SK-N-SH (cell line): ENCODE results near the gene MSL3B.

Source experiments
- CTCF ChIA-PET: fragments of 300-600, 350-600 bp; formaldehyde crosslinking; extraction: SDS; loops from one replicate; lab custom pipeline; 2021; lab: Yijun Ruan, JAX
- POLR2A ChIA-PET: fragments of 350-600 bp; sonication (Branson Sonifier 250); formaldehyde crosslinking; extraction: SDS; loops from one replicate; lab custom pipeline; 2020; ENCODE audit warnings: antibody characterized with exemption, inconsistent platforms; lab: Yijun Ruan, JAX
- DNase-seq: peaks from one replicate; pipeline ENCODE4 v3.0.0; 2012
- H2AFZ ChIP-seq: fragments of 200-600 bp; sonication (generic); 2 replicates; pipeline ENCODE4 v1.8.1; 2016; ENCODE audit warnings: antibody characterized with exemption, mild to moderate bottlenecking, low read depth
- H3F3A ChIP-seq: fragments of 200-600 bp; sonication (generic); replicated peaks from 2 replicates; pipeline ENCODE3; 2016; ENCODE audit warnings: antibody characterized with exemption, mild to moderate bottlenecking; ENCODE audit not compliant: insufficient read depth
- H3K27ac ChIP-seq, 2 experiments: fragments of 200-500 bp in 1 of 2; fragments of 200-600 bp in 1 of 2; sonication (Bioruptor generic) in 1 of 2; sonication (generic), shearing (Covaris generic) in 1 of 2; 2 replicates each; pipeline versions ENCODE4 v1.5.1 to v1.6.1; 2014 to 2016; ENCODE audit warnings: low read depth in 2 of 2, inconsistent platforms in 1 of 2, low read length in 1 of 2, mild to moderate bottlenecking in 1 of 2, mixed read lengths in 1 of 2
- H3K27me3 ChIP-seq: fragments of 200-600 bp; sonication (generic), shearing (Covaris generic); 2 replicates; pipeline ENCODE4 v1.6.1; 2016; ENCODE audit warnings: mixed run types; ENCODE audit not compliant: insufficient read depth
- H3K36me3 ChIP-seq, 2 experiments: fragments of 200-500 bp in 1 of 2; fragments of 200-600 bp in 1 of 2; sonication (Bioruptor generic) in 1 of 2; sonication (generic) in 1 of 2; replicated peaks in 1 of 2; 2 replicates each; pipeline versions ENCODE3 to v1.5.1; 2014 to 2016; ENCODE audit warnings: low read length in 1 of 2, mild to moderate bottlenecking in 1 of 2; ENCODE audit not compliant: insufficient read depth in 2 of 2, control insufficient read depth in 1 of 2
- H3K4me1 ChIP-seq, 2 experiments: fragments of 200-500 bp in 1 of 2; fragments of 200-600 bp in 1 of 2; sonication (Bioruptor generic) in 1 of 2; sonication (generic), shearing (Covaris generic) in 1 of 2; 2 replicates each; pipeline versions ENCODE4 v1.5.1 to v1.6.1; 2014 to 2016; ENCODE audit warnings: low read depth in 1 of 2, low read length in 1 of 2, mixed run types in 1 of 2; ENCODE audit not compliant: insufficient read depth in 2 of 2, control insufficient read depth in 1 of 2
- H3K4me2 ChIP-seq: fragments of 200-600 bp; sonication (generic), shearing (Covaris generic); 2 replicates; pipeline ENCODE4 v1.6.1; 2017; ENCODE audit warnings: mixed run types
- H3K4me3 ChIP-seq, 2 experiments: fragments of 200-500 bp in 1 of 2; fragments of 200-600 bp in 1 of 2; sonication (Bioruptor generic) in 1 of 2; sonication (generic), shearing (Covaris generic) in 1 of 2; 2 replicates each; pipeline versions ENCODE4 v1.5.1 to v1.8.1; 2014 to 2016; ENCODE audit warnings: low read depth in 2 of 2, inconsistent platforms in 1 of 2, low read length in 1 of 2, mild to moderate bottlenecking in 1 of 2, mixed read lengths in 1 of 2, moderate library complexity in 1 of 2
- H3K79me2 ChIP-seq: fragments of 200-600 bp; sonication (generic); 2 replicates; pipeline ENCODE4 v1.8.1; 2017; ENCODE audit warnings: mild to moderate bottlenecking; ENCODE audit not compliant: insufficient read depth
- H3K9ac ChIP-seq: fragments of 200-600 bp; sonication (generic); 2 replicates; pipeline ENCODE4 v1.6.1; 2017; ENCODE audit warnings: mixed run types
- H3K9me2 ChIP-seq: fragments of 200-600 bp; sonication (generic); 2 replicates; pipeline ENCODE4 v1.6.1; 2017; ENCODE audit warnings: mixed run types
- H3K9me3 ChIP-seq: fragments of 200-600 bp; sonication (generic); 2 replicates; pipeline ENCODE4 v1.6.1; 2017; ENCODE audit warnings: mixed run types, mild to moderate bottlenecking, moderate library complexity
- H4K20me1 ChIP-seq: fragments of 200-600 bp; sonication (generic); 2 replicates; pipeline ENCODE4 v1.6.1; 2017; ENCODE audit warnings: mild to moderate bottlenecking, mixed run types; ENCODE audit not compliant: insufficient read depth
- EP300 ChIP-seq, 2 experiments: IDR thresholded peaks; 2 replicates each; pipeline versions ENCODE4 v1.4.0 to v1.6.1; 2012; ENCODE audit warnings: borderline replicate concordance in 1 of 2, low read depth in 1 of 2, low read length in 1 of 2
- EZH2phosphoT487 ChIP-seq: fragments of 200-600 bp; sonication (generic); IDR thresholded peaks from 2 replicates; pipeline ENCODE4 v1.6.1; 2017; ENCODE audit warnings: low read depth, mixed run types, mild to moderate bottlenecking, antibody characterized with exemption, moderate library complexity, borderline replicate concordance
- FOXJ3 ChIP-seq: sonication (generic); formaldehyde crosslinking; IDR thresholded peaks from 2 replicates; pipeline ENCODE4 v1.5.1; 2020; ENCODE audit warnings: mild to moderate bottlenecking, missing genetic modification reagents
- FOXM1 ChIP-seq: IDR thresholded peaks from 2 replicates; pipeline ENCODE4 v1.4.0; 2012; ENCODE audit warnings: low read depth, mild to moderate bottlenecking
- GABPA ChIP-seq: IDR thresholded peaks from 2 replicates; pipeline ENCODE4 v1.4.0; 2012; ENCODE audit warnings: low read depth, mild to moderate bottlenecking
- GATA2 ChIP-seq: sonication (generic); formaldehyde crosslinking; IDR thresholded peaks from 2 replicates; pipeline ENCODE4 v1.5.0; 2020; ENCODE audit warnings: mild to moderate bottlenecking, missing genetic modification reagents
- MAX ChIP-seq: IDR thresholded peaks from 2 replicates; pipeline ENCODE4 v1.4.0; 2012; ENCODE audit warnings: low read depth
- MEF2A ChIP-seq: IDR thresholded peaks from 2 replicates; pipeline ENCODE4 v1.4.0; 2012; ENCODE audit warnings: low read depth, borderline replicate concordance
- MXI1 ChIP-seq: IDR thresholded peaks from 2 replicates; pipeline ENCODE4 v1.6.1; 2012; ENCODE audit warnings: mild to moderate bottlenecking, low read depth, low read length, improper control_type of control experiment
- POLR2AphosphoS5 ChIP-seq: IDR thresholded peaks from 2 replicates; pipeline ENCODE4 v1.6.1; 2012; ENCODE audit warnings: low read depth, low read length
- RAD21 ChIP-seq: IDR thresholded peaks from 2 replicates; pipeline ENCODE4 v1.6.1; 2012; ENCODE audit warnings: mild to moderate bottlenecking, low read length
- RCOR1 ChIP-seq: fragments of 150-350 bp; IDR thresholded peaks from 2 replicates; pipeline ENCODE4 v1.6.1; 2017; ENCODE audit warnings: antibody characterized with exemption, low read length
- REST ChIP-seq: IDR thresholded peaks from 2 replicates; pipeline ENCODE4 v1.6.1; 2012; ENCODE audit warnings: mild to moderate bottlenecking, low read depth, low read length, moderate library complexity
- RFX5 ChIP-seq: IDR thresholded peaks from 2 replicates; pipeline ENCODE4 v1.6.1; 2012; ENCODE audit warnings: mild to moderate bottlenecking, improper control_type of control experiment, low read length
- SMC3 ChIP-seq: IDR thresholded peaks from 2 replicates; pipeline ENCODE4 v1.6.1; 2012; ENCODE audit warnings: low read depth, low read length, improper control_type of control experiment
- TCF12 ChIP-seq: IDR thresholded peaks from 2 replicates; pipeline ENCODE4 v1.4.0; 2012
- TEAD4 ChIP-seq: IDR thresholded peaks from 2 replicates; pipeline ENCODE4 v1.4.0; 2012; ENCODE audit warnings: mild to moderate bottlenecking, borderline replicate concordance; ENCODE audit not compliant: insufficient read depth
- USF2 ChIP-seq: fragments of 150-350 bp; IDR thresholded peaks from 2 replicates; pipeline ENCODE4 v1.6.1; 2017; ENCODE audit warnings: antibody characterized with exemption, low read length, low read depth, borderline replicate concordance
- YY1 ChIP-seq: IDR thresholded peaks from 2 replicates; pipeline ENCODE4 v1.4.0; 2012; ENCODE audit warnings: low read depth, mild to moderate bottlenecking
- WGBS: methylation state at CpG from one replicate; pipeline ENCODE4 v1.1.6; 2017; ENCODE audit warnings: low lambda C conversion rate; 5-methylcytosine and 5-hydroxymethylcytosine counted together

MSL3B gene

GRCh38 chr2:233901884-233902283, 33.7 kb upstream of the MSL3B start:
- POLR2A ChIA-PET: no interaction called here
- no peak for DNase-seq
- H2AFZ ChIP-seq: no peak overlapping the region
- no peaks in the 10 kb centered on the region for H3K79me2 ChIP-seq
- no peaks in the 10 kb centered on the region for H3K36me3 ChIP-seq
- no peaks in the 10 kb centered on the region for H3K9me3 ChIP-seq
- no peaks in the 10 kb centered on the region for H3K9me2 ChIP-seq
- no peaks in the 10 kb centered on the region for H4K20me1 ChIP-seq
- H3K4me2 ChIP-seq: no peak overlapping the region
- H3K27ac ChIP-seq: no peak overlapping the region
- no peaks in the 10 kb centered on the region for H3F3A ChIP-seq
- no peak overlapping the region for H3K4me3 ChIP-seq
- no peaks in the 10 kb centered on the region for H3K4me1 ChIP-seq
- TF ChIP-seq FOXM1 (no peak), REST (no peak), SMC3 (no peak), EZH2phosphoT487 (no peak), TEAD4 (no peak), YY1 (no peak), MXI1 (no peak), MAX (no peak), EP300 (IDR thresholded peaks at IDR 0.05; ENCODE audit: borderline replicate concordance in 1 of 2, low read depth in 1 of 2, low read length in 1 of 2) (no peak), TCF12 (no peak), GATA2 (CRISPR knock-in tag) (no peak), MEF2A (no peak), RCOR1 (no peak), USF2 (no peak)
- TF ChIP-seq, all 33 proteins: peak for 0
- Histone ChIP-seq H3K9ac (no peak overlapping the region), H3K27me3 (no peaks in the 10 kb centered on the region; the same call in 1 of the 2 replicates)
- 66% methylated on average over 4 of the region's 4 CpGs for WGBS
- CTCF ChIA-PET: interaction anchor here (1.3 kb wide), 1 partner anchor 18 kb away, joined by 3 read pairs; no protein-coding TSS in a partner anchor

GRCh38 chr2:233901367-233901766, 33.2 kb upstream of the MSL3B start:
- H3K27ac ChIP-seq: no peak overlapping the region
- ChIA-PET CTCF (interaction anchor here (1.3 kb wide), 1 partner anchor 19 kb away, joined by 3 read pairs; no protein-coding TSS in a partner anchor), POLR2A (no interaction called here)
- H2AFZ ChIP-seq: no peak overlapping the region
- H3K9me3 ChIP-seq: no peaks in the 10 kb centered on the region
- H3K36me3 ChIP-seq: no peaks in the 10 kb centered on the region
- H3K4me2 ChIP-seq: no peak overlapping the region
- no peak overlapping the region for H3K4me3 ChIP-seq
- TF ChIP-seq FOXM1: no peak
- TF ChIP-seq YY1: no peak
- TF ChIP-seq EP300 (IDR thresholded peaks at IDR 0.05; ENCODE audit: borderline replicate concordance in 1 of 2, low read depth in 1 of 2, low read length in 1 of 2): no peak
- TF ChIP-seq RCOR1: no peak
- TF ChIP-seq RAD21: no peak
- TF ChIP-seq SMC3: no peak
- TF ChIP-seq USF2: no peak
- TF ChIP-seq TCF12: no peak
- no peak for TF ChIP-seq FOXJ3 (CRISPR knock-in tag)
- no peak for TF ChIP-seq GABPA
- no peak for TF ChIP-seq MAX
- no peak for TF ChIP-seq POLR2AphosphoS5
- no peak for TF ChIP-seq RFX5
- H3F3A ChIP-seq: no peaks in the 10 kb centered on the region
- WGBS: 29% methylated on average over 4 of the region's 4 CpGs
- no peaks in the 10 kb centered on the region for H3K4me1 ChIP-seq
- H3K9me2 ChIP-seq: no peaks in the 10 kb centered on the region
- no peaks in the 10 kb centered on the region; the same call in 1 of the 2 replicates for H3K27me3 ChIP-seq
- DNase-seq: no peak
- no peaks in the 10 kb centered on the region for H4K20me1 ChIP-seq
- no peaks in the 10 kb centered on the region for H3K79me2 ChIP-seq
- H3K9ac ChIP-seq: no peak overlapping the region
